Stimulated activated naive CD8-positive, alpha-beta T cell treated with anti-CD3 and anti-CD28 coated beads, Interleukin-15, amount 100 ng/mL, for 72 hours (primary cell): ENCODE measurements around the gene L3MBTL1.

ENCODE experiments used
- ATAC-seq: fragments of 150-1000 bp; cut with Tn5 transposase; 2 replicates; pipeline ENCODE4 v1.10.0; 2021; ENCODE audit warnings: mild to moderate bottlenecking, moderate library complexity
- DNase-seq, 2 donors: peaks; one replicate each; pipeline ENCODE4 v3.0.0; 2021 to 2022
- H3K27ac Mint-ChIP-seq, 2 donors: one replicate each; pipeline ENCODE4 v1.8.0; 2022; ENCODE audit warnings: mild to moderate bottlenecking in 2 of 2, mixed read lengths in 2 of 2, moderate library complexity in 2 of 2
- H3K27me3 Mint-ChIP-seq: one replicate; pipeline ENCODE4 v1.8.0; 2022; ENCODE audit warnings: mixed read lengths
- H3K4me1 Mint-ChIP-seq: one replicate; pipeline ENCODE4 v1.8.0; 2022; ENCODE audit warnings: mild to moderate bottlenecking, mixed read lengths
- H3K4me3 Mint-ChIP-seq, 2 donors: one replicate each; pipeline ENCODE4 v1.8.0; 2022; ENCODE audit warnings: mild to moderate bottlenecking in 2 of 2, mixed read lengths in 2 of 2, moderate library complexity in 1 of 2
- H3K9me3 Mint-ChIP-seq, 2 donors: one replicate each; pipeline ENCODE4 v1.8.0; 2022; ENCODE audit warnings: mixed read lengths in 2 of 2

The L3MBTL1 gene

GRCh38 chr20:43537921-43538877 is 30.7 kb downstream of the L3MBTL1 start:
- Mint-ChIP-seq H3K9me3 (no peaks in the 10 kb centered on the region), H3K4me3 (no peak overlapping the region), H3K27me3 (no peaks in the 10 kb centered on the region), H3K4me1 (no peaks in the 10 kb centered on the region), H3K27ac (peak overlapping the region in 1 of 2 donors; percentile 52)
- peak; percentile 22 to 37 for DNase-seq
- no peak for ATAC-seq

- Mint-ChIP-seq H3K9me3 (no peaks in the 10 kb centered on the region), H3K4me1 (no peaks in the 10 kb centered on the region), H3K4me3 (no peak overlapping the region), H3K27ac (no peak overlapping the region), H3K27me3 (no peaks in the 10 kb centered on the region)
- ATAC-seq (no peak), DNase-seq (no peak)
These were observed 31.6 kb downstream of the L3MBTL1 start for GRCh38 chr20:43538878-43539700.

- no peaks in the 10 kb centered on the region for H3K27me3 Mint-ChIP-seq
- ATAC-seq, result no peak
- no peaks in the 10 kb centered on the region for H3K4me1 Mint-ChIP-seq
- no peak overlapping the region for H3K4me3 Mint-ChIP-seq
- H3K27ac Mint-ChIP-seq, result no peak overlapping the region
- DNase-seq, result no peak
- no peaks in the 10 kb centered on the region for H3K9me3 Mint-ChIP-seq
These were observed 32.6 kb downstream of the L3MBTL1 start for GRCh38 chr20:43539975-43540672.

GRCh38 chr20:43540673-43541060 is 33.2 kb downstream of the L3MBTL1 start:
- ATAC-seq (no peak), DNase-seq (no peak)
- Mint-ChIP-seq H3K9me3 (no peaks in the 10 kb centered on the region), H3K4me1 (no peaks in the 10 kb centered on the region), H3K4me3 (no peak overlapping the region), H3K27ac (no peak overlapping the region), H3K27me3 (no peaks in the 10 kb centered on the region)

- ATAC-seq, result no peak
- H3K4me3 Mint-ChIP-seq, result no peak overlapping the region
- H3K9me3 Mint-ChIP-seq, result no peaks in the 10 kb centered on the region
- no peaks in the 10 kb centered on the region for H3K27me3 Mint-ChIP-seq
- H3K4me1 Mint-ChIP-seq, result no peaks in the 10 kb centered on the region
- H3K27ac Mint-ChIP-seq, result no peak overlapping the region
- no peak for DNase-seq
These were observed 33.7 kb downstream of the L3MBTL1 start for GRCh38 chr20:43541214-43541613.

GRCh38 chr20:43542161-43542560 is 34.7 kb downstream of the L3MBTL1 start:
- H3K9me3 Mint-ChIP-seq, result no peaks in the 10 kb centered on the region
- H3K27me3 Mint-ChIP-seq, result no peaks in the 10 kb centered on the region
- H3K27ac Mint-ChIP-seq, result no peak overlapping the region
- no peaks in the 10 kb centered on the region for H3K4me1 Mint-ChIP-seq
- DNase-seq, result no peak
- no peak overlapping the region for H3K4me3 Mint-ChIP-seq
- no peak for ATAC-seq

GRCh38 chr20:43542674-43543073 is 35.2 kb downstream of the L3MBTL1 start:
- Mint-ChIP-seq H3K4me1 (no peaks in the 10 kb centered on the region), H3K27ac (no peak overlapping the region), H3K9me3 (no peaks in the 10 kb centered on the region), H3K27me3 (no peaks in the 10 kb centered on the region), H3K4me3 (no peak overlapping the region)
- ATAC-seq, result no peak
- no peak for DNase-seq

- Mint-ChIP-seq H3K4me3 (no peak overlapping the region), H3K4me1 (no peaks in the 10 kb centered on the region), H3K27me3 (no peaks in the 10 kb centered on the region), H3K27ac (no peak overlapping the region), H3K9me3 (no peaks in the 10 kb centered on the region)
- no peak for ATAC-seq
- DNase-seq, result no peak
These were observed 35.6 kb downstream of the L3MBTL1 start for GRCh38 chr20:43543138-43543537.

- Mint-ChIP-seq H3K27ac (no peak overlapping the region), H3K4me3 (no peak overlapping the region), H3K27me3 (no peaks in the 10 kb centered on the region), H3K4me1 (no peaks in the 10 kb centered on the region), H3K9me3 (no peaks in the 10 kb centered on the region)
- no peak for ATAC-seq
- no peak for DNase-seq
These were observed 37.0 kb downstream of the L3MBTL1 start for GRCh38 chr20:43544501-43544900.

GRCh38 chr20:43545837-43546578 is 38.5 kb downstream of the L3MBTL1 start:
- no peak overlapping the region for H3K4me3 Mint-ChIP-seq
- no peaks in the 10 kb centered on the region for H3K9me3 Mint-ChIP-seq
- no peaks in the 10 kb centered on the region for H3K4me1 Mint-ChIP-seq
- no peak overlapping the region for H3K27ac Mint-ChIP-seq
- no peaks in the 10 kb centered on the region for H3K27me3 Mint-ChIP-seq
- DNase-seq (no peak), ATAC-seq (no peak)

- Mint-ChIP-seq H3K4me3 (no peak overlapping the region), H3K27me3 (no peaks in the 10 kb centered on the region), H3K27ac (no peak overlapping the region), H3K4me1 (no peaks in the 10 kb centered on the region), H3K9me3 (no peaks in the 10 kb centered on the region)
- DNase-seq, result no peak
- ATAC-seq, result no peak
These were observed 40.9 kb downstream of the L3MBTL1 start for GRCh38 chr20:43548273-43548880.

GRCh38 chr20:43549416-43550065 is 42.0 kb downstream of the L3MBTL1 start:
- H3K9me3 Mint-ChIP-seq, result no peaks in the 10 kb centered on the region
- no peaks in the 10 kb centered on the region for H3K27me3 Mint-ChIP-seq
- ATAC-seq, result no peak
- no peak for DNase-seq
- no peaks in the 10 kb centered on the region for H3K4me1 Mint-ChIP-seq
- H3K27ac Mint-ChIP-seq, result peak overlapping the region in 1 of 2 donors; percentile 37
- H3K4me3 Mint-ChIP-seq, result no peak overlapping the region

- no peaks in the 10 kb centered on the region for H3K4me1 Mint-ChIP-seq
- no peak for ATAC-seq
- H3K9me3 Mint-ChIP-seq, result no peaks in the 10 kb centered on the region
- no peak for DNase-seq
- H3K4me3 Mint-ChIP-seq, result no peak overlapping the region
- no peaks in the 10 kb centered on the region for H3K27me3 Mint-ChIP-seq
- no peak overlapping the region for H3K27ac Mint-ChIP-seq
These were observed 43.0 kb downstream of the L3MBTL1 start for GRCh38 chr20:43550456-43550855.

- DNase-seq (no peak), ATAC-seq (no peak)
- no peak overlapping the region for H3K27ac Mint-ChIP-seq
- H3K4me3 Mint-ChIP-seq, result no peak overlapping the region
- H3K27me3 Mint-ChIP-seq, result no peaks in the 10 kb centered on the region
- H3K9me3 Mint-ChIP-seq, result no peaks in the 10 kb centered on the region
- H3K4me1 Mint-ChIP-seq, result no peaks in the 10 kb centered on the region
These were observed 46.9 kb downstream of the L3MBTL1 start for GRCh38 chr20:43554369-43554768.
